Measurements from ENCODE around the gene RNF175.

DNA sequence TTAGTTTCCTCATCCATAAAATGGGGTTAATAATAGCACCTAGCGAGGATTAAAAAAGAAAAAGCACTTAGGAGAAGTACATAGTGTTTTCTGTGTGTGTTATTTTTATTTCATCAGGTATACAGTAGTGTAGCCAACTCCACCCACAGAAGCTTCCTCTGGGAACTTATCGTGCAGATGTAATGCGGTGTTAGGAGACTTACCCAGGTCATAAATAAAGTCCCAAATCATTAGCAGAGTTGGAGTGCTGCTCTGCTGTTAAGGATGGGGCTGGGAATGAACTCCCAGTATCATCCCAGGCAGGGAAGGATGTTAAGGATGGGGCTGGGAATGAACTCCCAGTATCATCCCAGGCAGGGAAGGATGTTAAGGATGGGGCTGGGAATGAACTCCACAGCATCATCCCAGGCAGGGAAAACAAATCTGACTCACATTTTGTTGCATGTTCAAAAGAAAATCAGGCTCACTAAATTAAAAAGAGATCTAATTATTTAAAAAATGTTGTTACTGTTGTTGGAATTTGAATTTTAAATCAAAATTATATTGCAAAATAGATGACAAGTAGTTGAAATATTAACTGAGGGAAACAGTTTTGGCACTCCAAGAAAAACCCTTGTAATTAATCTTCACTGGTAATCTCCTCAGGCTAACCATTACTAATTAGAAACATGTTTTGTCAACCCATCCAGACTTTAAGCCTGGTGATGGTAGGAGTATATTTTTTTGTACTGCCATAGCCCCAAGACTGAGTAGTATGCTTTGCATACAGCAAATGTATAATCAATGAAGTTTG lies 39.3 kb upstream of the RNF175 start:
- TF ChIP-seq, protein P1, sequence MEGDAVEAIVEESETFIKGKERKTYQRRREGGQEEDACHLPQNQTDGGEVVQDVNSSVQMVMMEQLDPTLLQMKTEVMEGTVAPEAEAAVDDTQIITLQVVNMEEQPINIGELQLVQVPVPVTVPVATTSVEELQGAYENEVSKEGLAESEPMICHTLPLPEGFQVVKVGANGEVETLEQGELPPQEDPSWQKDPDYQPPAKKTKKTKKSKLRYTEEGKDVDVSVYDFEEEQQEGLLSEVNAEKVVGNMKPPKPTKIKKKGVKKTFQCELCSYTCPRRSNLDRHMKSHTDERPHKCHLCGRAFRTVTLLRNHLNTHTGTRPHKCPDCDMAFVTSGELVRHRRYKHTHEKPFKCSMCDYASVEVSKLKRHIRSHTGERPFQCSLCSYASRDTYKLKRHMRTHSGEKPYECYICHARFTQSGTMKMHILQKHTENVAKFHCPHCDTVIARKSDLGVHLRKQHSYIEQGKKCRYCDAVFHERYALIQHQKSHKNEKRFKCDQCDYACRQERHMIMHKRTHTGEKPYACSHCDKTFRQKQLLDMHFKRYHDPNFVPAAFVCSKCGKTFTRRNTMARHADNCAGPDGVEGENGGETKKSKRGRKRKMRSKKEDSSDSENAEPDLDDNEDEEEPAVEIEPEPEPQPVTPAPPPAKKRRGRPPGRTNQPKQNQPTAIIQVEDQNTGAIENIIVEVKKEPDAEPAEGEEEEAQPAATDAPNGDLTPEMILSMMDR (IDR thresholded peaks at IDR 0.05): no peak
- TF ChIP-seq POLR2A (IDR thresholded peaks at IDR 0.05): no peak
- no peak for TF ChIP-seq EP300 (IDR thresholded peaks at IDR 0.05)
